Activated CD8-positive, alpha-beta memory T cell treated with anti-CD3 and anti-CD28 coated beads, Interleukin-2, amount 50 U/mL, for 1 hour (primary cell): ENCODE results near the gene BPIFB1.

Experiments
- DNase-seq: peaks from one replicate; pipeline ENCODE4 v3.0.0-alpha.2; 2020; ENCODE audit errors: extremely low read depth

Gene BPIFB1

DNA sequence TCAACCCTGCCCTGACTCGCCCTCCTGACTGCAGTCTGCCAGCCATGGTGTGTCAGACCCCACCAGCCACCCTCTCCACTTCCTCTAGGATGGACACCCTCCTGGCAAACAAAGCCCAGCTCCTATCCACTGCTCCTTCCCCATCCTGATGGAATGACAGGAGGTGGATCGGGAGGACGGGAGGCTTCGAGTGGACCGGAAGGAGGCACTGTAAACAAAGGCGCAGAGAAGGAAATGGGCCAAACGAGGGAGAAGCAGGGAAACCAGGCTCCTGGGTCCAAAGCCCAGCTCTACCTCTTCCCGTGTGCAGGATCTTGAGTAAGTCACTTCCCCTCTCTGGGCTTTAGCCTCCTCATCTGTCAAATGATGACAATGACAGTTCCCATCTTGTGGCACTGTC lies 40.2 kb downstream of the BPIFB1 start:
- DNase-seq, result no peak

DNA sequence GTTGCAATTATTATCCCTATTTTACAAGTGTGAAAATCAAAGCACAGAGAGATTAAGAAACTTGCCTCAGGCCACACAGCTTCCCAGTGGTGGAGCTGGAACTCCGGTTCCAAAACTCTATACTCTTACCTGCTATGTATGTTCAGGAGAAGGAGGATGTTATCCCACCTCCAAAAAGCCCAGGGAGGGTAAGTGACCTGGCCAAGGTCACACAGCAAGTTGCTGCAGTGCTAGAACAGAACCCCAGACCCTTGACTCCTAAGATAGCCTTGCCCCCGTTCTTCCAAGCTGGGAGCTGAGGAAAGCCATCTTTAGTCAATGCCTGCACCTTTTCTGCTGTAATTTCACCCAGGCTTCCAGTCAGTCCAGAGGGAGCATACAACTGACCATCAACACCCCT lies 42.3 kb downstream of the BPIFB1 start:
- DNase-seq, result no peak

DNA sequence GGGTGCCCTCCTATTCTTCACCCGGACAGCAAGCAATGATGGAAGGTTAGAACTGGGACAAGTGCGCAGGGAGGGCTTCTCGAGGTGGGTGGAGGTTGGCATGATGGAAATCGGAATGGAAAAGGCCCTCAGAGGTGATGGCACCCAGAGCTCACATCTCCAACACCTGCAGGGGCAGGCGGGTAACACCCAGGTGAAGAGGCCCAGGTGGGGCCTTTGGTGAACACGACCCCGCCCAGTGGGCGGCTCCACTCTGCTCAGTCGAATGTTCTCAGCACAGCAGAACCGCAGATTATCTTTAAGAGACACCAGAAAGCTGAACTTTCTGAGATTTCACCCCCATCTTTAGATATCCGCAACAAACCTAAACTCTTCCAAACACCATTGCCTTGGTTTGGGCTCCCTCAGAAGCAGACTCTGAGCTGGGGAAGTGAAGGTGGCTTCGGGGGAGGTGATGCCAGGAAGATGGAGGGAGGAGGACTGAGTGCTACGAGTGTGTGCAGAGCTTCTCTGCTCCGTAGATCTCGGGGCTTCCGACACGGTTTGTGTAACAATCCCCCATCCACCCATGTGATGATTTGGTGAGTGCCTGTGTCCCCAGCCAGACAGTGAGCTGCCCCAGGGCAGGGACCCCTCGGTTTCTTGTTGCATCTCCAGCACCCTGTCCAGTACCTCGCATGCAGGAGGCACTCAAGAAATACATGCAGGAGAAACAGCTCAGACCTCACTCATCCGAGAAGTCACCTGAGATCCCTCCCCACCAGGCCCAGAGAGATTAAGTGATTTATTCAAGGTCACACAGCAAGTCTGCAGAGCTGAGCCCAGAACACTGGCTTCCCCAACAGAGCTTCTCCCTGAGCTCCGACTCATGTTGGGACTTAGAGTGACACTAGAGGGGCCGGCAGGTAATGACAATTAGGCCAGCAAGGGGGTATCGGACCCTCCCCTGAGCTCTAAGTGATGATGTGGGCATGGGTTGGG lies 45.4 kb downstream of the BPIFB1 start:
- DNase-seq, result no peak

DNA sequence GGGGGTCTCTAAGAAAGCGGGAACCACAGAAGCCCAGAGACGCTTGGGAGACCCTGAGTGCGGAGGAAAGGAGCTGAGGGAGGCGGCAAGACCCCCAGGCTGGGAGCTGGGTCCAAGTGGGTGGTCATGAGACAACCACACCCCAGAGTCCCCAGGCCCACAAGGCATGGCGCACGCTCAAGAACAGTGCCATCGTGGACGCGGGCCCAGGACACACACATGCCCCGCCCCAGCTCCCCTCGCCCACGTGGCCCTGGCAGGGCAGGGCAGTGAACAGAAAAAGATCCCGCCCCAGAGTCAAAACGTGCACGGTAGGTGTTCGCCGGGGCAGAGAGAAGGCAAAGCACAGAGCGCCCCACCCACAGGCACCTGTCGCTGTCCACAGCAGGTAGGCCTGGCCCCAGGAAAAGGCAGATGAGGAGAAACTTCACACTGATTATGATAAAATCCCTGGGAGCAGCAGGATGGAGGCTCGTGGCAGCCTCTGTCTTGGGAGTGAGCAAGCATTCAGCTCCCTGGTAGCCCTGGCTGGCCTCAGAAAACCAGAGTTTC lies 50.0 kb downstream of the BPIFB1 start:
- DNase-seq, result no peak

DNA sequence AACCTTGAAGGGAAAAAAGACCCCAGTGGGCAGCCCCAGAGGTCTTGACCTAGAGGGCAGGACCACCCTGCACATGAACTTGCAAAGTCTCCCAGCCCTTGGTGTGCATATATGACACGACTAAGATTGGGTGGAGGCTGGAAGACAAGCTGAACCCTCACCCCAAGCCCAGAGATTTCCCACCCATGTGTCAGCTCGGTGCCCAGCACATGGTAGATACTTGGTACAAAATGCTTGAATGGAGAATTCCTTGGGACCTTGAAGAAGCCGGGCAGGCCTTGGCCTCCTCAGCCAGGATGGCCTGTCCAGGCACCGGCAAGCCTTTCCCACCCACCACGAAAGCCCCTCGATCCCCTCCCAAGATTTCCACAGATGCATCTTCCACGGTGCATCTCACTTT lies 50.6 kb downstream of the BPIFB1 start:
- no peak for DNase-seq

DNA sequence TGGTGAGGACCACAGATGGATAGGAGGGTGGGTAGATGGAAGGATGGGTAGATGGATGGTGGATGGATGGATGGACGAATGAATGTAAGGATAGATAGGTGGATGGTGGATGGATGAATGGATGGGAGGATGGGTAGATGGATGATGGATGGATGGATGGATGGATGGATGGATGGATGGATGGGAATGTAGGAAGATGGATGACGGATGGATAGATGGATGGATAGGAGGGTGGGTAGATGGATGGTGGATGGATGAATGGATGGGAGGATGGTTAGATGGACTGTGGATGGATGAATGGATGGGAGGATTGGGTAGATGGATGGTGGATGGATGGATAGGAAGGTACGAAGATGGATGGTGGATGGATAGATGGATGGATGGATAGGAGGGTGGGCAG lies 51.1 kb downstream of the BPIFB1 start:
- DNase-seq, result no peak

DNA sequence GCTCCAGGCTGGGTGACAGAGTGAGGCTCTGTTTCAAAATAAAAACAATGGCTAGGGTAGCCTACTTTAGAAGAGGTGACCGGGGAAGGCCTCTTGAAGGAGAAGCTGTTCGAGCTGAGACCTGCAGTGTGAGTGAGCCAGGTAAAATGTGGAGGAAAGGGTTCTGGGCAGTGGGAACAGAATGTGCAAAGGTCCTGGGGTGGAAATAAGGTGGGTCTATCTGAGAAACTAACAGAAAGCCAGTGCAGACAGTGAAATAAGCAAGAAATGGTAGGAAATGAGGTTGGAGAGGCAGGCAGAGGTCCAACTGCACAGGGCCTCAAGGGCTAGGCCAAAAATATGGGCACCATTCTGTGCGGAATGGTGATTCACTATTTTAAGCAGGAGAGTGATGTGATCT lies 53.4 kb downstream of the BPIFB1 start:
- no peak for DNase-seq

DNA sequence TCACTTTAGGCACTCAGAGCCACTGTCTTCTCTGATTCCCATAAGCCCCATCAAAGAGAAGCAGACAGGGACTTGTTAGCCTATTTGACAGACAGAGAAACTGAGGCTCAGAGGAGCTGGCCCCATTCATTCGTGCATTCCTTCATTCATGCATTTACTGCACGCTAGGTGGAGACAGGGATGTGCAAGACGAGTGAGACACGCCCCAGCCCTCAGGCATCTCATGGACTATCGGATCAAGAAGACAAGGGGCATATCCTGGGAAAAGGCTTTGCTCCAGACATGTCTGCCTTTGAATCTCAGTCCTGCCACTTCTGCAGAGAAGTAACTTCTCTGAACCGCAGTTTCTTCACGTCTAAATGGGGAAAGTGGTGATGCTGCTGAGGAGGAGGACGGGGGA lies 54.1 kb downstream of the BPIFB1 start:
- DNase-seq, result no peak

DNA sequence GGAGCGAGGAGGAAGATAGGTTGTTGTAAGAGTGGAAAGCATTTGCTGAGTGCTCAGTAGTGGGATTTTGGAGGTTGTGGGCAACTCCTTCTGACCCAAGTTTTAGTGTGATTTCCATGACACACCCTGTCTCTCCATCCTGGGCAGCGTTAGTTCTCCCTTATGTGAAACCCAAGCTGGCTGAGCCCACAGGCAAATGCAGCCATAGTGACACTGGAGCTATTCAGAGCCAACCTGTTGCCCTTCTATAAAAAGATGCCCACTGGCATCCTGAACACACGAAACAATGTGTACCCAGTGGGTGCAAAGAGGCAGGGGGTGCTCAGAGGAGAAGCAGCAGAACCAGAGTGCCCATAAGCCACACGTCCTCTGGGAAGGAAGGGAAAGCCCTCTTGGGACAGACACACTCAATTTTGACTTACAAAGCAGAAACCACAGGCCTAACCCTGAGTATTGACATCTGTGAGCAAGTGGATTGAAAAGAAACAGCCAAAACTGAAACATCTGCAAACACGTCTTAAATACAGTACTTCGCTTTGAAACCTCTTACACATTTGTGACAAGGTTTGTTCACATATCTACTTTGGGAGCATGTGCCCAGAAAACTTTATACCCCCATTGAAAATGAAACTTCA lies 54.6 kb downstream of the BPIFB1 start:
- DNase-seq, result no peak

DNA sequence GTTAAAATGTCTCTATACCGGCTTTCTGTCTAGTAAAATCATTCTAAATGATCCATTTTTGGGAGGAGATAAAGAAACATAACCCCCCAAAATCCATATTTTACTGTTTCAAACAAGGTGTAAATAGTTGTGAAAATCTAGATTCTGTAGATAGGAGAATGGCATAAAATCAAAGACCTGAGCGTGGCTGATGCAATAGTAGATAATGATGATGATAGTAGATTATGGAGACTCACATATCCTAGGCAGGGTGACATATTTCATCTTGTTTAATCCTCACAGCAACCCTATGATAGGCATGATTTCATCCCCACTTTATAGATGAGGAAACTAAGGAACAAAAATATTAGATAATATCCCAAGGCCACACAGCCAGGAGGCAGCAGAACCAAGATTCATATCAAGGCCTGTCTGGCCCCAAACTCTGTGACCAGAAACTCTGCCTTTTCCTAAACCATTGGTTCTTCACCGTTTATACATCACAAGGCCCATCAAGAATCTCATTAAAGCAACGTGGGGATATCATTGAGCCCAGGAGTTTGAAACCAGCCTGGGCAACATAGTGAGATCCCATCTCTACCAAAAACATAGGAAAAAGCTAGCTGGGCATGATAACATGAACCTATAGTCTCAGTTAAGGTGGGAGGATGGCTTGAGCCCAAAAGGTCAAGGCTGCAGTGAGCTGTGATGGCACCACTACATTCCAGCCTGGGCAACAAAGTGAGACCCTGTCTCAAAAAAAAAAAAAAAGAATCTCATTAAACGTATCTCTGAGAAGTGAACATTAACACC lies 55.6 kb downstream of the BPIFB1 start:
- DNase-seq, result no peak

DNA sequence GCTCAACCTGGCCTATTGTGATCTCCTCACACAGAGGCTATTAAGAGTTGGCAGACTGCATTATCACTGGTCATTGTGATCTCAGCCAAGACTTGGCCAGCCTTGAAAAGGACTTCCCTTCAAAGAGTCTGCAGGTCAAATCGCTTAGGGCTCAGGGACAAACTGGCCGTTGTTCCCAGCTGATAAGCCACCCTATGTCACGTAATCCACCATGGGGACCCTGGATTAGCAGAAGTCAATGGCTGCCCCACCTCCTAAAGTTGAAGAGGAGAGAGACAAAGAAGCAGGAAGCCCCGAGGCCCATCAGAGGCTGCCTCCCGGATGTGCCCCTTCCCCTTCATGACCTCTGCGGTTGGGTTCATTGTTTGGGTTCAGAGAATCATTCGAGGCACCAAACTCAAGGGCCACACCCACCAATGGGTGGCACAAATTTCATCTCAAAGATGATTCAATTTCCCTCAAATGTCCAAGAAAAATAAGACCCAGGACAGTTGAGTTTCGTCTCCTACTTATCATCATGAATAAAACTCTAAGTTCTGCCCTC lies 56.6 kb downstream of the BPIFB1 start:
- DNase-seq, result no peak

DNA sequence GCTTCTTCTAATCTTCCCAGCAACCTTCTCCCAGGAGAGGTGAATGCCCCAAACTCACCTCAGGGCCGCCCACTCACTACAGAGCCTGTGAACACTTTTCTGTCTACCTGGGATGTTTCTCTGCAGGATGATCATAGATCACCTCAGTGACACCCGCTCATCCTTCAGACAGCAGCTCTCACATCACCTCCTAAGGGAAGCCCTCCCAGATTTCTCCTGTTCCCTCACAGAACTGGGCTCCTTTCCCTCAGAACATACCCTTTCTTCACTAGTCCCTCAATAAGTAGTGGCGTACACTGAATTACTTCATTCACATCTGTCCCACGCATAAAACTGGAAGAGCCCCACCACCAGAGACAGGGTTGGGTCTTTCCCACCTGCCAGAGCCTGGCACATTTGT lies 60.5 kb downstream of the BPIFB1 start:
- DNase-seq, result no peak

DNA sequence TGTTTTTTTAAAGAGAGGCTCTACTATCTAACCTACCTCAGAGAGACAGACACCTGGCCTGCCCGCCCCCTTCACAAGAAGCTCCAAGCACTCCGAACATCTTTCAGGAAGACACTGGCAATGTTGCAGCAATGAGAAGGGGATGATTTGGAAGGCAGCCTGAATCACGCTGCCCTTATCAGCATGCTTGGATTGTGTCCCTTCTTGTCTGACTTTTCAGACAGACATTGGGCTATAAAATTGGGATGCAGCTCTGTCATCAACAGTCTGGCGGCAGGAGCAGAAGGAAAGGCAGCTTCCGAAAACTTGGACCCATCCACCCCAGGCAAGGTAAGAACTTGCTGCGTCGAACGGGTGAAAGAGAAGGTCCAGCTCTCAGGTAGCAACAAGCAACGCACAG lies 62.3 kb downstream of the BPIFB1 start:
- DNase-seq, result no peak

DNA sequence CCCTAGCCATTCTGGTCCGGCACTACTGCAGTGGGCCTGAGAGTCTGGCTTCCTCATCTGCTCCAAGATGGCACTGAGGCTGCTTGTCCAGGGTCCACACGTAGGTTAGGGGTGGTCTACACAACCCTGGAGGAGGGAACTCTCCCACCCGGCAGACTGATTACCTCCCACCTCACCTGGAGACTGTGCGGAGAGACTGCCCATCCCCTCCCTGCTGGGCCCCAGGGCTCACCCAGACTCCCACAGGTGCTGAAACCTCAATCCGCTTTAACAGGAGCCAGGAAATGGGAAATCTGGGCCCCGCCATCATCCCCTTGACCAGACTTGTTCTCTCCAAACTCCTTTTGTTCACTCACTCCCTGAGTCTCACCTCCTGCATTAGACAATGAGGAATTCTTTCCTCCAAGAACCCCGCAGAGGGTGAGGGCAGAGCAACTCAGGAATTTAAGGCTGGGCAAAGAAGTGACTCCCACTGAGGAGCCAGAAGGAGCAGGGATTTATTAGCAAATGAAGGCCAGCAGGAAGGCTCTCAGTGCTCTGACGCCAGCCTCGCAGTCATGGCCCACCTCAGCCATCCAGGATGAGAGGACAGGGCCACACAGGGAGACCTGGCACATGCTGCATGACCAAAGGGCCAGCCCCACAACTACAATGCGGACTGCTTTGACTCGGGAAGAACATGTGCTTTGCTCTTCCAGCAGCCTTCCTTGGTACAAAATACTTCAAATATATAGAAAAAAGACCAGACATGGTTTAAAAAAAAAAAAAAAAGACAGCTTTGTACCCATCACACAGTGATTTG lies 65.3 kb downstream of the BPIFB1 start:
- no peak for DNase-seq

DNA sequence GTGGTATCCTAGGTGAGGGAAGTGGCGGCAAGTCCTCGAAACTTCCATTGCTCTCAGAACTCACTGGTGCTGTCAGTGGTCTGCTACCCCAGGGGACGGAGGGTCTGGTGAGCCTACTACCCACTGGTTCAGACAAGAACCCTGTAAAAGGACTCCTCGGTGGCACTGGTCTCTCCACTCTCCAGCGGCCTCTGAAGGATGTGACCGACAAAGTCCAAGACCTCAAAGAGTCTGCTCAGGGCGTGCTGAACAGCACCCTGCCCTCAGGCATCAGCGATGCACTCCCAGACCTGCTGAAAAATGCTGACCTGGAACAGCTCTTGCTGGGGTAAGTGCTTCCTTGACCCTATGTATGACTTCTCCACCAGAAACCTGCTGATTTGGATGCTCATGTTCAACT lies 66.5 kb downstream of the BPIFB1 start:
- no peak for DNase-seq

DNA sequence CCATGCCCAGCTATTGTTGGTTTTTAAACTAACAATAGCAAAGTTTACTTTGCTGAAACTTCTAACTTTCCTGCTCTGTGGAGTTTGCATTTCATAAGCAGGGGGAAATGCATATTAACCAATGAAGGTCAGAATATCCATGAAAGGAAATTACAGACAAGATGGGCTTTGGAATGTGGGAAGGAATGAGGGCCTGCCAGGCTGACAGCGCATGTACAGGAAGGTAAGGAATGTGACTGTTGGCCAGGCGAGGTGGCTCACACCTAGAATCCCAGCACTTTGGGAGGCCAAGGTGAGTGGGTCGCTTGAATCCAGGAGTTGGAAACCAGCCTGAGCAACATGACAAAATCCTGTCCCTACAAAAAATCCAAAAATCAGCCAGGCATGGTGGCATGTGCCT lies 68.7 kb downstream of the BPIFB1 start:
- DNase-seq, result no peak

DNA sequence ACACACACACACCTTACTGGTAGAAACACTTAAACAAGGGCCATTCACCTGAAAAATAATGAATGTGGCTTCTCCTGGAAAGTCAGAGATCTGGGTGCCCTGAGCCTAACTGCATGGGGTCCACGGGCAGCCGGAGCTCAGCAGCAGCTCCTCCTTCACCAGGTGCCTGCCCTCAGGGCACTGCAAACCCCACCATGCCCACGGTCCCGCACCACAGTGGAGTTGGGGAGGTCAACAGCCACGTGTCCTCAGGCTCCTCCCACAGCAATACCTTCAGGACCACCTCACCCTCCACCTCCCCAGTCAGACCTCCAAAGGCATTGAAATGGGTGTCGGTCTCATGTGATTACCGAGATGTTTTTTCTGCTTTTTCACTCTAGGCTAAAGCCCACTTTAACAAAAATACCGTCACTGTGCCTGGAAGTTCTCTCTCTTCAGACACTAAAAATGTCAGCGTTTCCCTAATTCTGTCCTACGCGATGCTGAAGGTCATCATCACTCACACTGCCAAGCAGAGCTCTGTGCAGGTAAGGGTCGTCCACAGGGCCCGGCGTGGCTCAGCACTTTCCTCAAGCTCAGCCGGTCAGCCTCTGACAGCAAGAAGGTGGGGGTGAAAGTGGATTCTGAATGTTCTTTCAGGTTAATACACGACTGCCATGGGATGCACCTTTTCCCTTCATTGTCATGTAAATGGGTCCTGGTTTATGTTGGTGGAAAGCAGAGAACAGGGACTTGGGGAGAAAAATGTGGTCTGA lies 69.4 kb downstream of the BPIFB1 start:
- no peak for DNase-seq

DNA sequence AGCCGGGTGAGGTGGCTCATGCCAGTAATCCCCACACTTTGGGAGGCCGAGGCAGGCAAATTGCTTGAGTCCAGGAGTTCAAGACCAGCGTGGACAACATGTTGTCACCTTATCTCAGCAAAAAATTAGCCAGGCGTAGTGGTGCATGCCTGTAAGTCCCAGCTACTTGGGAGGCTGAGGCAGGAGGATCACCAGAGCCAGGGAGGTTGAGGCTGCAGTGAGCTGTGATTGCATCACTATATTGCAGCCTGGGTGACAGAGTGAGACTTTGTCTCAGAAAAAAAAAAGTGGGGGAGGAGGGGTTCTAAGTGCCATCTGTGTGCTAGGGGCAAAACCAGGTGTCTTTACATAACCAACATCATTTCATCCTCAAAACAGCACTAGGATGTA lies 70.0 kb downstream of the BPIFB1 start:
- no peak for DNase-seq
